Activated gamma-delta T cell treated with Interleukin-2 at 50 U/mL for 16 hours (primary cell): ENCODE data around the gene RPS15.
"Not testable (repeated sequence)": the region's sequence is repeated elsewhere in the genome, so short reads cannot be mapped to it uniquely, and the experiment has no call there.

ENCODE experiments used
- DNase-seq: peaks from one replicate; pipeline ENCODE4 v3.0.0-alpha.2; 2020

The RPS15 gene

DNA sequence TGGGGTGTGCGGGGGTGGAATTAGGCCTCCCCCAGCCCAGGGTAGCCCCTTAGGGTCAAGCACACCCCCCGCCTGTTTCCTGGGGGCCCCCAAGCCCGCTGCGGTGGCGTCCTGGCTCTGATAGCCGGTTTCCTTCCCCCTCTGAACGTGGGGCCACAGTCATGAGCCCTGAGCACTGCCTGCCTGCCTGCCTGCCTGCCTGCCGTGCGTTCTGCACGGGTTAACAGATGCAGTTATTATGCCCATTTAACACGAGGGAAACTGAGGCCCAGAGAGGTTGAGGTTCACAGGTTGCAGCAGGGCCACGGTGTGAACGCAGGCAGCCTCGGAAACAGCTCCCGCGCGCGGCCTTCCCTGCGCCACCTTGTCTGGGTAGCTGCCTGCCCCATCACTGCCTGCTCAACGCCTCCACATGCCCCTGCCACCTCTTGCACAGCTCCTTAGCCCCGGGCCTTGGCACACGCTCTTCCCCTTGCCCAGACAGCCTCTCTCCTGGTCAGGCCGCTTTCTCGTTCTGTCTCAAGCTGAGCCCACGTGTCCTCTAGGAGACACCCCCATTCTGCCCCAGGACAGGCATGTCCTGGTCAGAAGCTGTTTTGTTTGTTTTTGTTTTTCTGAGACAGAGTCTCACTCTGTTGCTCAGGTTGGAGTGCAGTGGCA, 35.7 kb upstream of the RPS15 start:
- no peak for DNase-seq

DNA sequence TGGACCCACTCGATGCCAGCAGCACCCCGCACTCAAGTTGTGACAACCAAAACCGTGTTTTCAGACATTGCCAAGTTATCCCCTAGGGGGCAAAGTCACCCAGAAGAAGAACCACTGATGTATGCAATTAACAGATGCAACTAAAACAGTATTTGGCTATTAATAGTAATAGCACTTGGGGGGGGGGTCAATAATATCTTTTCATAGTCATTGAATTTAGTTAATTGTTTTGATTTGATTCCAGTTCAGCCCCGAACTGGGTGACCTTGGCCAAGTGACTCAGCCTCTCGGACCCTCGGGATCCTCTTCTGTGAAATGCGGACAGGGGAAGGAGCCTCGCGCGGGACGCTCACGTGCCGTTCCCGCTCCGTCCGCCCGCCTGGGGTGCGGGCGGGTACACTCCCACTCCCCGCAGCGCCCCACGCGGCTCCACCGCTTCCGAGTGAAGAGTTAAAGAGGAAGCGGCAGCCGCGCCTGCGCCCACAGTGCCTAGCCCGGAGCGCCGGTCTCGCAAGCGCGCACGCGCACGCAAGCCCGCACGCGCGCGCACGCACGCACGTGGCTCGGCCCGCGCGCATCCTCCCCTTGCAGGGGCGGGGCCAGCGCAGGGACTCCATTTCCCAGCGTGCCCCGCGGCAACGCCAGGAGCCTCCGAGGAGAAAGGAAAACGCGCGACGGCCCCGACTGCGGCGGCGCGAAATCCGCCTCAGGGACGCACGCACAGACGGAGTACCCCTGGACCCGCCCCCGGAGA, 31.2 kb upstream of the RPS15 start:
- peak; percentile 99 for DNase-seq

GRCh38 chr19:1407528-1408299, 30.5 kb upstream of the RPS15 start, which contains the start of gene DAZAP1:
DAZAP1 (plus strand) TSS chr19:1407586; CDS start chr19:1407774, 188 bp downstream.
- DNase-seq = no peak

DNA sequence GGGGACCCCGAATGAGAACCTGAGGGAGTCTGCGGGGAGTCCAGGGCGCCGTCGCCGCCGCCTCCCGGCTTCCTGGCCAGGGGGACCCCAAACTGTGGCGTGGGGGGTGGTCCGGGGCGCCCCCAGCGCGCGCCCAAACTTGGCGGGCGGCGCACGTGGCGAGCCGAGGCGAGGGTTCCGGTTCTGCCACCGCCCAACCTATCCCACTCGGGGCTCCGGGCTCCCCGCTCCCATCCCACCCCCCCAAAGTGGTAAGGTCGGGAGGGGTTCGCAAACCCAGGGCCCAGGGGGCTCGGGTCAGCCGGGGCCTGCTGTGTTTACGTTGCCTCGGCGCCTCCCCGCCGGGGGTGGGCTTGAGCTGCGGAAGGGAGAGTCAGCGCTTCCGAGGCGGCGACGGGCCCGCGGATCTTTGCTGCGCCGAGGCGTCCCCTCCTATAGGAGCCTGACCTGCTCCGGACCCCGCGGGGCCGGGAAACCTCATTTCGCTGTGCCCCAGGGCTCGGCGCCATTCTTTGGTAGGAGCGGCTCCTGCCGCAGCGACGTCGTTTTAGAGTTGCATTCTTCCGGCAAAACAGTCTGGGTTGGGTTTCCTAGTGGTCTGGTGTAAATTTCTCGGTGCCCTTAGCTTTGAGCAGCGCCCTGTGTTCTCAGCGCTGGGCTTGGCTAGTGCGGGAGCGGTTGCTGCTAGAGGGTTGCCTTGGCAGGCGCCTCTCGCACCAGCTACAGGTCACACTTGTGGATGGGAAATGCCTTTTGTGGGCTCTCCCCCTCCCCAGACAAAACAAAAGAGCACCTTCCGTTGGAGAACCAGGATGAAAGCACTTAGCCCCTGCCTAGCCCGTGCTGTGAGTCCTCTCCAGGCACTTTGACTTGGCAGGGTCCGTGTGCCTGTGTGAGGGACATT, 29.6 kb upstream of the RPS15 start:
- peak; percentile 54 for DNase-seq

- DNase-seq = no peak
Observed at GRCh38 chr19:1409204-1410005, 28.8 kb upstream of the RPS15 start.

DNA sequence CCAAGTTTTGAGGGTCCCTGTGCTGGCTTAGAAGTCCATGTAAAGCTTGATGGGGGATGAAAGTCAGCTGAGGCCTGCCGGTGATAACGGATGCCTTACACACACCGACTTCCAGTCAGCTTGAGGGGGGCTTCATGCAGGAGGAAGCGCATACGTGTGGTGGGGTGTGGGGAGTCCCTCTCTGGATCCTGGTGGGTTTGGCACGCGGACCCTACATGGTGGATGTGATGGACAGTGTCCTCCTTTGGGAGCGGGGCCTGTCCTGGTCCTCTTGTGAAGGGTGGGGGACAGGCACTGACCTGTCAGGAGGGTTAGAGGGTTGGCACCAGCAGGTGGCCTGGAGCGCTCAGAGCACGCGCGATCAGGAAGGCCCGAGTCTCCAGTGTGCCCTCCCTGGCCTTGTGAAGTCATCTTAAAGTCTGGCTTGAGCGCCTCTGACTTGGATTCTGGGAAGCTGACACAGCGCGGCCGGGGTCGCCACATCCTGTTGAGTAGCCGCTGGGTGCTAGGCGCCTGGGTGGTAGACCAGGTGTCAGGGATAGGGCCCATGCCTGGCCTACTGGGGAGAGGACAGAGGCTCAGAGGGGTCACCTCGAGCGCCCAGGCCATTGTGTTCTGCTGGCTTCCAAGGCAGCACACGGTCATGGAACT, 27.9 kb upstream of the RPS15 start:
- DNase-seq = no peak

DNA sequence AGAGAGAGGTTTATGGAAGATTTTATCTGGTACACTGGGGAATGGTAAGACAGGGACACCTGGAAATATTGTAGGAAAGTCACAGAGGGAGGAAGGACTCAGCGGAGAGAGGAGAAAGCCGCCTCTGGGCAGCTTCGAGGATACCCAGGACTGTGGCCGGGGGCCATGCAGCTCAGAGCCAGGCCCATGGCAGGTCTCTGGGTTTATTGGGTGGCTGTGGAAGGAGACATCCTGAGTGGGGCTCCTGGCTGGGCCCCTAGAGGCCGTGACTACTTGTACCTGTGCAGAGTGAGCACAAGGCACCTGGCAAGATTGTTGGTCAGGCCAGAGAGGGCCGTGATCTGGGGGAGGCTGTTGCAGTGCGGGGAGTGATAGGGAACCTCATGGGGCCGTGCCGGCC, 27.4 kb upstream of the RPS15 start:
- no peak for DNase-seq

- peak; percentile 43 for DNase-seq
Observed at GRCh38 chr19:1411255-1412191, 26.7 kb upstream of the RPS15 start.

DNA sequence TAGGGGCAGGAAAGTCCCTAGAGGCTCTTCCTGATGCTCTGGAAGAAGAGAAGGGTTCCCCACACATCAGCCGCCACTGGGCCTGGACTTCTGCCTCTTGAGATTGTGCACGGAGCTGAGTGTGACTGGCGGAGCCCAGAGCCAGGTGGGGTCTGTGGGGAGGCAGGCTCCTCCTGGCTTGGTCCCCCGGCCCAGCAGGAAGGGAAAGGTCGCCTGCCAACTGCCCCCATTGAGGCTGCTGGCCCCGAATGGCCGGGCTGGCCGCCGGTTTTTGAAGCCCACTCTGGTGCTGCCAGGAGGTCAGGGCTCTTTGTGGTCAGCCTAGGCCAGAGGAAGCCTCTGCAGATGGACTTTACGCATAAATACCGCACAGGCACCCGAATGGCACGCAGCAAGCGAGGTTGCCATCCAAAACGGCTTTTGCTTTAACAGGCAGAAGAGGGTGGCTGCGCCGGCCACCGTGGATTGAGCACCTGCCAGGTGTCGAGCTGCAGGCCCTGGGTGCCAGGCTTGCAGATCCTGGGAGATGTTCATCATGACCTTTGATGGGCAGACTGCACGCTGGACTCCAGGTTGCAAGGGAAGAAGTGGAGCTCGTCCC, 25.8 kb upstream of the RPS15 start:
- no peak for DNase-seq

- no peak for DNase-seq
Observed at GRCh38 chr19:1412995-1413800, 25.0 kb upstream of the RPS15 start.

GRCh38 chr19:1416014-1416841, 22.0 kb upstream of the RPS15 start:
- no peak for DNase-seq

DNA sequence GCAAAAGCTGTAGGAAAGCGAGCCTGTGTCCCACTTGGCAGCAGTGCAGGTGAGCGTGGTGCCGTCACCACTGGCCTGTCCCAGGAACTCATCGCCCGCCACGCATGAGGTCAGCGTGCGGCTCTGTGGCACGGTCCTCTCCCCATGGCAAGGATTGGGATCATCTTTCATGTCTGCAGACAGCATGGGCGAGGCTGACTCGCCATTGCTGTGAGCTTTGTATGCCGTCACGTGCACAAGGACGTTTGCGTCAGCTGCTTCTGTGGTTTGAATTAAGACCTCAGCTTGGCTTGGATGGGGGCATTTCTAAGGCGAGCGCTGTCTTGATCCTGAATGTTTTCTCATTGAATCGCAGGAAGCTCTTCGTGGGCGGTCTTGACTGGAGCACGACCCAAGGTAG, 21.1 kb upstream of the RPS15 start:
- DNase-seq = no peak

GRCh38 chr19:1417681-1418495, 20.3 kb upstream of the RPS15 start:
- no peak for DNase-seq

DNA sequence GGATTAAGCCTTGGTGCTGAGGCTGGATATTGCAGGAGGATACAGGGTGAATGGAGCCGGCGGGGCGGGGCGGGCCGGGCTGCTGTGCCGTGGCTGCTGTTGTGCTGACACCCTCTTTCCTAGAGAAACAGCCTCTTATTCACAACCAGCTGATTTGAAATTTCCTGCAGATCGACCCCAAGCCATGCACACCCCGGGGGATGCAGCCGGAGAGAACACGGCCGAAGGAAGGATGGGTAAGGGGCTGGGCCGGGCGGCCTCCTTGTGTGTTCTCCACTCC, 19.8 kb upstream of the RPS15 start:
- no peak for DNase-seq

DNA sequence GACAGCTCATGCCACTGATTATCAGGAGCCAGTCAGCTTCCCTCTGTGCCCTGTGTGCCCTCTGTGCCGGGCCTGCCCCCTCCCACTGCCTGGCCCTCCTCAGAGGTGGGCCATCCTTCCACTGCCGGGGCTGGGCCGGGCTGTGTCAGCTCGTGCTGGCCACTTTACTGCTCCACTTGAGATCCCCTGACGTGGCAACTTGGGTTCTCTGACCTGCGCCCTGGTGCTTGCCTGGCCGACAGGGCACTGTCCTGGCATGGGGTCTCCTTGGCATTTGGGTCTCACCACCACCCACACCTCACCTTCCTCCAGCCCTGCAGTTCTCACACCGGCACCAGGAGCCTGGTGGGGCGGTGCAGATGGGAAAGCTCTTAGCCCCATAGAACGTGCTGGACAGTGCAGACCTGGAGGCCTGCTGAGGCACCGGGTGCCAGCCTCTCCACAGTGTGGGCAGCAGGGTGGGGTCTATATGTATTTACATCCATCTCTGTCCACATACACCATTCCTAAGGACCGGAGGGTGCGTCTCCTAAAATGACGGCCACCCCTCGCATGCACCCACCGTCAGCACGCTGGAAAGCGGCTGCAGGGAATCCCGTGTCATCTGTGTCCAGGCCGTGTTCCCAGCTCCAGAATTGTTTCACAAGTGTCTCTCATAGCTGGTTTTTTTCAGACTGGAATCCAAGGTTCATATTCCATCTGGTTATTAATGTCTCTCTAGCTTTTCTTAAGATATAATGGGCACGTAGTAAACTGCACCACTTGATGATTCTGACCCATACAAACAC, 19.1 kb upstream of the RPS15 start:
- no peak for DNase-seq

GRCh38 chr19:1420085-1420484, 18.1 kb upstream of the RPS15 start:
- DNase-seq = not testable (repeated sequence)
